K562 (cell line): ENCODE results near the gene RAB3C. TPM values are rescaled to one million over a fixed set of nuclear protein-coding genes. Genes with fewer than 3 reads are reported as not detected.

ENCODE experiments used
- ATAC-seq: fragments of 200-7000 bp; cut with Tn5 transposase; 3 replicates; pipeline ENCODE4 v1.9.1; 2020; ENCODE audit warnings: moderate library complexity
- BruUV-seq: library from RNA; stranded (reverse); fragments of 400-500 nt; replicated peaks from 2 replicates; lab custom pipeline; 2021; lab: Mats Ljungman, UMichigan
- CTCF ChIA-PET: fragments of 300-600 bp; formaldehyde crosslinking; extraction: SDS; loops from one replicate; lab custom pipeline; 2021; ENCODE audit warnings: low intra/inter-chr PET ratio; lab: Yijun Ruan, JAX
- POLR2A ChIA-PET: fragments of 300-600, 350-650 bp; sonication (Branson Sonifier 250); formaldehyde crosslinking; extraction: SDS; loops from one replicate; lab custom pipeline; 2021; ENCODE audit warnings: antibody characterized with exemption, inconsistent platforms; lab: Yijun Ruan, JAX
- DNase-seq, 4 experiments: peaks; one replicate each; pipeline versions ENCODE4 v3.0.0 to v3.0.0-alpha.2; 2011 to 2018; ENCODE audit warnings: low spot score in 3 of 4, mixed read lengths in 3 of 4; ENCODE audit errors: extremely low read depth in 1 of 4
- FAIRE-seq: peaks from 2 replicates; lab custom pipeline; 2011; peaks lifted over from hg19 to GRCh38; lab: Jason Lieb, UNC
- H2AFZ ChIP-seq: 2 replicates; pipeline ENCODE4 v1.6.0; 2011; ENCODE audit warnings: low read depth, low read length, control low read depth, inconsistent platforms
- H3K27ac ChIP-seq: fragments of 200-600 bp; 3 replicates; pipeline ENCODE4 v1.8.0; 2011; ENCODE audit warnings: low read depth, mild to moderate bottlenecking, control low read depth, inconsistent platforms, low read length, moderate library complexity, mixed read lengths; ENCODE audit errors: extremely low read depth
- H3K27me3 ChIP-seq, 2 experiments: fragments of 300-600 bp in 1 of 2; 2 replicates in 1 of 2; 3 replicates in 1 of 2; pipeline versions ENCODE4 v1.6.0 to v1.8.0; 2011; ENCODE audit warnings: inconsistent platforms in 2 of 2, low read length in 2 of 2, mild to moderate bottlenecking in 1 of 2, mixed read lengths in 1 of 2, moderate library complexity in 1 of 2; ENCODE audit not compliant: control insufficient read depth in 2 of 2, insufficient read depth in 2 of 2
- H3K36me3 ChIP-seq: fragments of 300-600 bp; 3 replicates; pipeline ENCODE4 v1.8.0; 2011; ENCODE audit warnings: mild to moderate bottlenecking, low read length, inconsistent platforms; ENCODE audit not compliant: control insufficient read depth, insufficient read depth
- H3K4me1 ChIP-seq, 2 experiments: fragments of 200-600 bp in 1 of 2; replicated peaks in 1 of 2; 2 replicates in 1 of 2; 3 replicates in 1 of 2; pipeline versions ENCODE4 v1.5.1 to v1.8.0; 2011; ENCODE audit warnings: inconsistent platforms in 2 of 2, low read length in 2 of 2, mild to moderate bottlenecking in 1 of 2, mixed read lengths in 1 of 2, moderate library complexity in 1 of 2; ENCODE audit not compliant: control insufficient read depth in 2 of 2, insufficient read depth in 2 of 2
- H3K4me2 ChIP-seq: 2 replicates; pipeline ENCODE4 v1.6.1; 2011; ENCODE audit warnings: low read length, control low read depth, inconsistent platforms, mixed read lengths; ENCODE audit not compliant: insufficient read depth
- H3K4me3 ChIP-seq: fragments of 200-600 bp; sonication (generic), shearing (Covaris generic); 2 replicates; pipeline ENCODE4 v1.5.1; 2016; ENCODE audit warnings: control low read depth, inconsistent platforms
- H3K79me2 ChIP-seq: fragments of 200-600 bp; 3 replicates; pipeline ENCODE4 v1.8.0; 2011; ENCODE audit warnings: low read length, inconsistent platforms; ENCODE audit not compliant: control insufficient read depth, insufficient read depth
- H3K9ac ChIP-seq, 2 experiments: 2 replicates each; pipeline versions ENCODE4 v1.6.0 to v1.6.1; 2011; ENCODE audit warnings: low read depth in 2 of 2, low read length in 2 of 2, control low read depth in 1 of 2, inconsistent platforms in 1 of 2, mild to moderate bottlenecking in 1 of 2, mixed read lengths in 1 of 2; ENCODE audit not compliant: insufficient read depth in 1 of 2
- H3K9me1 ChIP-seq: one replicate; pipeline ENCODE4 v1.6.0; 2011; ENCODE audit warnings: inconsistent platforms, mild to moderate bottlenecking, low read length, moderate library complexity; ENCODE audit not compliant: control insufficient read depth, insufficient read depth
- H3K9me3 ChIP-seq: replicated peaks from 2 replicates; pipeline ENCODE4 v1.5.1; 2011; ENCODE audit warnings: low read depth, low read length, inconsistent platforms; ENCODE audit not compliant: control insufficient read depth, insufficient read depth
- H4K20me1 ChIP-seq: replicated peaks from 2 replicates; pipeline ENCODE4 v1.6.1; 2011; ENCODE audit warnings: low read length, inconsistent platforms, mixed read lengths; ENCODE audit not compliant: control insufficient read depth, insufficient read depth
- CBX3 ChIP-seq, 2 experiments: IDR thresholded peaks; 1 replicate in 1 of 2; 2 replicates in 1 of 2; pipeline ENCODE4 v1.6.1; 2012; ENCODE audit warnings: inconsistent platforms in 2 of 2, low read length in 2 of 2, borderline replicate concordance in 1 of 2, control low read depth in 1 of 2
- E2F5 ChIP-seq: sonication (generic); formaldehyde crosslinking; IDR thresholded peaks from 2 replicates; pipeline ENCODE4 v1.8.0; 2022; ENCODE audit warnings: mild to moderate bottlenecking, missing genetic modification reagents
- FOXK2 ChIP-seq, 2 experiments: fragments of 450-650 bp; IDR thresholded peaks in 1 of 2; conservative IDR thresholded peaks in 1 of 2; 2 replicates each; pipeline ENCODE4 v1.6.1; 2016; ENCODE audit warnings: low read depth in 2 of 2, mild to moderate bottlenecking in 1 of 2
- GTF2E2 ChIP-seq: fragments of 200-800 bp; sonication (Bioruptor generic); IDR thresholded peaks from 2 replicates; pipeline ENCODE4 v1.6.1; 2016; ENCODE audit warnings: missing genetic modification characterization, missing compliant biosample characterization
- MAFK ChIP-seq: IDR thresholded peaks from 2 replicates; pipeline ENCODE4 v1.6.1; 2011; ENCODE audit warnings: low read length, improper control_type of control experiment
- PTBP1 ChIP-seq: fragments of 200-400 bp; formaldehyde crosslinking; IDR thresholded peaks from 2 replicates; pipeline ENCODE4 v1.6.1; 2017; ENCODE audit warnings: low read depth, low read length
- SRF ChIP-seq, 2 experiments: fragments of 250-450, 450-650 bp in 1 of 2; sonication (Bioruptor Pico) in 1 of 2; sonication (generic) in 1 of 2; formaldehyde crosslinking; IDR thresholded peaks; 2 replicates each; pipeline versions ENCODE4 v1.5.0 to v1.5.1; 2020 to 2022; ENCODE audit warnings: mild to moderate bottlenecking in 1 of 2, missing genetic modification reagents in 1 of 2
- ZNF197 ChIP-seq: fragments of 200-800 bp; sonication (Bioruptor generic); IDR thresholded peaks from 2 replicates; pipeline ENCODE4 v1.6.1; 2016; ENCODE audit warnings: low read depth, missing genetic modification characterization, missing compliant biosample characterization
- ZNF408 ChIP-seq: fragments of 250-450 bp; sonication (Bioruptor Pico); IDR thresholded peaks from 2 replicates; pipeline ENCODE4 v1.4.0; 2020; ENCODE audit warnings: low read depth, mild to moderate bottlenecking, moderate library complexity
- in situ Hi-C: fragments of 300-500 bp; cut with MboI; formaldehyde crosslinking; loops from 4 replicates; pipeline ENCODE4 v1.15.0; 2018; ENCODE audit warnings: inconsistent platforms, mixed read lengths
- intact Hi-C: fragments of 100-400 bp; cut with micrococcal nuclease; formaldehyde crosslinking; loops from 2 replicates; pipeline ENCODE4 v1.14.2; 2022
- polyA plus RNA-seq, 8 experiments: library from polyadenylated mRNA; depleted of rRNA in 4 of 8; stranded (reverse) in 5 of 8; unstranded in 3 of 8; fragments of >200 nt; fragmentation: Nextera tagmentation in 2 of 8; fragmentation: Illumina TruSeq in 1 of 8; extraction: Ambion mirVana in 2 of 8; extraction: Trizol in 1 of 8; gene quantifications; 2 replicates each; pipeline versions ENCODE4 v1.2.1 to v1.2.3, GENCODE V29; 2011 to 2014; ENCODE audit warnings: inconsistent platforms in 1 of 8, missing spikeins in 1 of 8
- total RNA-seq, 7 experiments: library from RNA; depleted of rRNA in 6 of 7; stranded (reverse); fragments of >200 nt in 6 of 7; fragmentation: Illumina TruSeq in 2 of 7; extraction: Trizol in 2 of 7; gene quantifications; 2 replicates each; pipeline versions ENCODE4 v1.2.1 to v1.2.3, GENCODE V29; 2011 to 2021; ENCODE audit warnings: low replicate concordance in 1 of 7

Gene RAB3C
- total and polyA plus RNA-seq, 9 of the 15 experiments (the other 6 are each of a cell fraction or from before 2014, with no cell fraction given) = not detected

GRCh38 chr5:58545912-58546311 is 37.0 kb upstream of the RAB3C start:
- ChIA-PET CTCF (no interaction called here), POLR2A (no interaction called here)
- no TSS peak for BruUV-seq
- Histone ChIP-seq H3K9me3 (no peaks in the 10 kb centered on the region), H4K20me1 (no peaks in the 10 kb centered on the region), H3K36me3 (no peaks in the 10 kb centered on the region), H3K27me3 (no peaks in the 10 kb centered on the region), H3K27ac (no peak overlapping the region), H3K4me2 (no peak overlapping the region), H3K4me1 (no peaks in the 10 kb centered on the region), H3K9ac (no peak overlapping the region), H2AFZ (no peak overlapping the region), H3K4me3 (no peak overlapping the region), H3K79me2 (no peaks in the 10 kb centered on the region), H3K9me1 (no peaks in the 10 kb centered on the region)
- no peak for DNase-seq
- intact Hi-C loops (no loop called here), in situ Hi-C loops (no loop called here)
- ATAC-seq = no peak
- no peak for FAIRE-seq
- TF ChIP-seq FOXK2 (conservative IDR thresholded peaks at IDR 0.05 in 1 of 2, IDR thresholded peaks at IDR 0.05 in 1 of 2; ENCODE audit: low read depth in 2 of 2) (no peak), MAFK (no peak), GTF2E2 (tag) (no peak), PTBP1 (no peak), SRF (CRISPR knock-in tag; IDR thresholded peaks at IDR 0.05) (no peak), ZNF408 (CRISPR knock-in tag) (no peak), E2F5 (CRISPR knock-in tag) (no peak), ZNF197 (CRISPR knock-in tag) (no peak), CBX3 (IDR thresholded peaks at IDR 0.05; ENCODE audit: borderline replicate concordance in 1 of 2, low read length in 2 of 2) (no peak)
